Mesenteric fat pad (tissue), 1 donor: ENCODE results near the gene CCDC14. TPM values are rescaled to one million over a fixed set of nuclear protein-coding genes. Genes with fewer than 3 reads are reported as not detected.
"Not testable (repeated sequence)": the region's sequence is repeated elsewhere in the genome, so short reads cannot be mapped to it uniquely, and the experiment has no call there.

Experiments
- DNase-seq: peaks from one replicate; pipeline ENCODE4 v3.0.0-alpha.2; 2020; ENCODE audit warnings: low spot score
- total RNA-seq: library from RNA; stranded (reverse); fragmentation: NEBNext Ultra II Directional; extraction: Animal tissue kit (Norgen Biotek cat#: 25700); gene quantifications from one replicate; pipeline ENCODE4 v1.2.1, GENCODE V29; 2021
- donor health status: DM: yes; HTN: yes; CAD: no.

Gene CCDC14
- total RNA-seq, 1 donor from 2014 or later, result 18.6 TPM

DNA sequence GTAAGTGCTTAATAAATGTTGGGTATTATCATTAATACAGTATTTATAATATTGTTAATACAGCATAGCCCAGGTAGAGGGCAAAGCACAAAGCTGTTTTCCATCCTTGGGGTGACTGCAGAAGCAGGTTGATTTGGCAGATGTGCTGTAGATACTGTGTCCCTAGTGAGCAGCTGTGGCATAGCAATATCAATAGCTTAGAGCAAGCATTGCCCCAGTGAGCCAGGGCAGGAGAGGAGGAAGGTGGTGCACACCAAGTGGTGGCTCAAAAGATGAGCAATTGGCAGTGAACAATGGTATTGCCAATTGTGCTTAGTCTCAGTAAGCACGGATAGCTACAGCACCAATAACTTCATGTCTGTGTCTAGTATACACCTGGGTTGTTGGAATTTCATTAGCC is 5.8 kb upstream of the CCDC14 start:
- DNase-seq, result not testable (repeated sequence)

DNA sequence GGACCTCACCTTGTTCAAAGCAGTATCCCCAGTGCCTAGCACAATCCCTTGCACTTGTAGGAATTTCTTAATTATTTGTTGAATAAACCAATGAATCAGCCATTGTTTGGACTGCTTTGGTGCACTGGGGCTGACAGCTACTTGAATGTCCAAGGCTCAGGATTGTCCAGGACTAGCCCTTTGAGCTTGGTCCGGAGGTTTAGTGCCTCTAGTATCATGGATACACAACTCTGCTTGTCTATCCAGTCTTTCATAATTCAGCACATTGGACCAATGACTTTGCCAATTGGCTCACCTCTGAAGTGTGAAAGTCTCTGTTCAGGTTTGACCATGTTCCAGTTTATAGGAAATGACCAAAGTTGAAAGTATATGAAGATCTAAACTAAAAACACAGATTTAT is 3.8 kb upstream of the CCDC14 start:
- not testable (repeated sequence) for DNase-seq

DNA sequence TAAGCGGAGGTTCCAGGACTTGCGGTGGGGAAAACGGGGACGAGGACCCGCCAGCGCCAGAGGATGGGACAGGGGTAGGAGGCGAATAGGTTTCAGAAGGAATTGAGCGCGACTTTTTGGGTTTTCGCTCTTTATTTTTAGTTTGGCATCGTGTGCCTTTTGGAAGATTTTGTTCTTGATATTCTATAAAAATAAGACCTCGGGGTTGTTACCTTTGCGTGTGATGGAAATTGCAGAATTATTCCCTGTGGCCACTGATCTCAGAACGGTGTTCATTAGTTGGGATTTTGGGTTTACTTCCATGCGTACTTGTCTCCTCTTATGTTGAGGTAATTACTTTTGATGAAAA is 453 bp upstream of the CCDC14 start:
- DNase-seq, result no peak

DNA sequence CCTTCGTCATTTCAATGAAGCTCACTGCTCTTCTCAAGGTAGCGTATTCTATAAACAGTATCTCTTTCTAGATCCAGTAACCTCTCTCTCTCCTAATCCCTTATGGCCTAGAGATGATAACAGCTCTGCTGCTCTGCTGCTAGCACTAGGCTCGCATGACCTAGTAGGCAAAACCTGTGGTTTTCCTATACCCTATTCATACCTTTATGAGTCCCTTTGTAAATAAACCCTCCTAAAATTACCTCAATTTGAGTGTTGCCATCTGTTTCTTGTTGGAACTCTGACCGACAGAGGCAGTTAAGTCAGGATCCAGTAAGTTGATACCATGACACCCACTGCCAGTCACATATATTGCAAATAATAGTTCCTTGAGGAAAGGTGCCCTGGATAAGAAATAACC is 7.3 kb downstream of the CCDC14 start:
- no peak for DNase-seq

DNA sequence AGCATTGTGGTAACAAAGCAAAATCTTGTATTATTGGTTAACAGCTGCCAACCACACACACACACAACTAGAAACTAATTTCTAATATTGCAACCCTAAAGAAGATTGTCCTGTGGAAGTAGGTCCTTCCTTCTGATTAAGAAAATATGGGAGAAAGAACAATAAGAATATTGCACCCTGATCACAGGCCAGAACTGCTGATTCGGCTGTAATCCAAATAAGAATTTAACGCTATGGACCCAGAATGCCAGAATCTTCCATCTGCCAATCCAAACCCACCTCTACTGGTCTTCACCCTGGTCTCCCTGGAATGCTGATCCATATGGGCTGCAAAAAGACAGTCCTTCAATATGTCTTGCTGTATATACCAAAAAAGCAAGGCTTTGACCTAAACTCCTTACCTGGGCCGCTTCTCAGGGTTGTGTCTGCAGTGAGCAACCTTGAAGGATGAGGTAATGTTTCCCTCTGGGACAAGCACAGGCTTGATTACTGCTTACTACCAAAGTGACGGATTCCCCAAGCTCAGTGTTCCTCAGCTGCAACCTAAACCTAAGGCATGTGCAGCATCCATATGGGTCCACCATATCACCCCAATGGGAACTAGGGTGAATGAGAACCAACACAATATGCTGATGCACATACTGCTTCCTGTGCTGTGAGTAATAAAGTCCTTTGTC is 8.0 kb downstream of the CCDC14 start:
- DNase-seq, result no peak

DNA sequence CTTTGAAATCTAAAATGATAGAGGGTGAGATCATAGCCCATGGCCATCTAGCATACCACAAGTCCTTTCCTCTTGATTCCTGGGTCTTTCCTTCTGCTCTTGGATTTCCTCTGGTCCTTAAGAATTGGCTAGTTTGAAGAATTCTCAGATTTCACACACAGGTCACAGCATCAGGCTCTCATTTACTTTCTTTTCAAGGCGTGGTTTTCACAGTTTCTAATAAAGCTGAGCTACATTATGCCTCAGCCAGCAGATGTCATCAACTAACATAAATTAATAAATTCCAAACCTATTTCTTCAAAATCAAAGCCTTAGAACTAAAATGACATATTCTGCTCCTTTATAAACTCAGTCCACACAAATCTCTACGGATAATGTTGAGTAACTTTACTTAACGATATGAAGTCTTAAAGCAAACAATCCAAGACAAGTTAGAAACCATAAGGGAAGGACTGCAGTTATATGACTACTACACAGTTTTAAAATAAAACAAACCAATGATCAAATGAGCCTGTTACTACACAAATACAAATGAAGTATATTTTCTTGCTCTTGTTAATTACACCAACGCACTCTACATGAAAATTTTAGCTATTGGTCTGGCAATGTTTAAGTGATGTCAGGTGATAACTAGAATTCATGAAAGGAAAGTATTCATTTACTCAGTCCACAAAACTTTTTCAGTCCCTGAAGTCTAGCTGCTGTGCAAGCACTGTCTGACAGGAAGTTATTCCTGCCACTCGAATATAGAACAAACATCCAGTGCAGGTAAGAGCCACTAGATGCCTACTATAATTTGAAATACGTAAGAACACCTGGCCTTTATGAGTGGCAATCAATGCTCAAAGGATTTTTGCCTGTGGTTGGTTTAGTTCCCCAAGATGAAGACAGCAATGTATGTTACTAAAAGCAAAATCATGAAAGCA is 9.2 kb downstream of the CCDC14 start:
- DNase-seq, result no peak

DNA sequence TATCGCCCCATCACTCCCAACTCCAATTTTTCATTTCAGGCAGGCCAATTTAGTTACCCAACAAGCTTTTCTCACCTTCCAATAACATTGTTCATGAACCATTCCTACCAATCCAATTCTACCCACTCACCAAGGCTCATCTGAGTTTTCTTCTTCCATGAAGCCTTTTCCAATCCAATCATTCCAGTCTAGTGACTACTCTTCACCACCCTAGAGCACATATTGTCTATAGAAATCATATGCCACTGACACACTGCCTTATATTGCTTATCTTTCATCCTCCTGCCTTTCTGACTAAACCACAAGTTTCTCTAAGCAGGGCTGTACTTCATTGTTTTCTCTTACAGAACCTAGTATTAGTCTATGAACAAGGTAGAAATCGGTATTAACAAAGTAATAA is 11.4 kb downstream of the CCDC14 start:
- no peak for DNase-seq

DNA sequence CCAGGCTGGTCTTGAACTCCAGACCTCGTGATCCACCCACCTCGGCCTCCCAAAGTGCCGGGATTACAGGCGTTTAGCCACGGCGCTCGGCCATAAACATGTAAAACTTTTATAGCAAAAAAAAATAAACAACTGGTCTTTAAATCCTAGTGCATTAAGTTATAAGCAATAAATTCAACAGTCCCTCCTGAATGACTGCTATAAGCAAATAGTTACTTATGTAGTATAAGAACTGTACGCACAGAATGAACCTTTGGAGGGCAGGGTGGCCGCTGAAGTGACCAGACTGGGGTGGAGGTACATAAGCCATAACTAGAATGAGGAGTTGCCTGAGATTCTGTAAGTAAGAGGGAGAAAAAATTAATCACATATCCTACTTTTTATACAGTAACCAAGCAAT is 12.6 kb downstream of the CCDC14 start:
- DNase-seq, result no peak

DNA sequence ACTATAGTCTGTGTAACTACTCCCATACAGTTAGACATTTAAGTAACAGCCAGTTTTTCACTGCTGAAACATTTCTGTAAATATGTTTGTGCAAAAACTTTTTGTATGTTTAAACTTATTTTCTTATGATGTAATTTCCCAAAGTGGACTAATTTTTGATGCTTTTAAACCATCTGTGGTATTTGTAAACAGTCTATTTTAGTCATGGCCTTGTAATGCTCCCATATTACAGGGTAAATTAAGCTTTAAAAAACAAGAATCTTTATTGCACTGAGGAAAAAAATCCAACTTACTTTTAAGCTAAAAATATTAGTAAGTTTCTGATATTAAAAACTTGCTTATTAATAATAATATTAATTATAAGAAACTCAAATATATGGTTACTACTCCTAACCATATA is 13.5 kb downstream of the CCDC14 start:
- no peak for DNase-seq

DNA sequence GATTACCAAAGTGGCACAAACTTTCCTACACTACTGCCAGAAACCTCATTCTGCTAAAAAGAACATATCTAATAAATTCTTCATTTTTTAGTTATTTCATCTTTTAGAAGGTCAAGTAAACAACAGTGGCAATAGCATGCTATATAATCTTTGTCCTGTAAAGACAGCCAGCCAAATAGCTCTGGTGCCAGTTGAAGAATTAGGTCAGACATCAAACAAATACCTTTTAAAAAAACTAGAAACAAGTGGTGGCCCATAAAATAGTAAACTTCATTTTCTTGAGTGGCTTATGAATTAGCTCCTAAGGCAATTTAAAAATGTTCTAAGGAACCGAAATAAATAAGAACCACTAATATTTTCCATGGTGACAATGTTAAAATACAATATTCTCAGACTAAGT is 19.5 kb downstream of the CCDC14 start:
- no peak for DNase-seq

DNA sequence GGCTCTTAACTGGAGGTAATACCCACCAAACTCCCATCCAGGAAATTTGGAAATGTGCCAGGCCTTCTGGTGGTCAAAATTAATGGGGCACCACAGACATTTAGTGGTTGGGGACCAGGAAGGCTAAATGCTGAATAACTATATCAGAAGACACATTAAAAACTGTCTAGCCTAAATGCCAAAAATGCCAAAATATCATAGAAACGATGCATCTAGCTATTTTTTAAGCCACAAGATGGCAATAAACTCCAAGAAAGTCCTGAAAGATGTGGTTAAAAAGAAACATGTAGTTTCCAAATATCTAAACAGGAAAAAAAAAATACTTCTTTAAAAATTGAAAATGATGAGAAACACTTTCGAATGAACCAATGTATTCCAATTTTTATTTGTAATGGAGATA is 19.9 kb downstream of the CCDC14 start:
- DNase-seq, result no peak

DNA sequence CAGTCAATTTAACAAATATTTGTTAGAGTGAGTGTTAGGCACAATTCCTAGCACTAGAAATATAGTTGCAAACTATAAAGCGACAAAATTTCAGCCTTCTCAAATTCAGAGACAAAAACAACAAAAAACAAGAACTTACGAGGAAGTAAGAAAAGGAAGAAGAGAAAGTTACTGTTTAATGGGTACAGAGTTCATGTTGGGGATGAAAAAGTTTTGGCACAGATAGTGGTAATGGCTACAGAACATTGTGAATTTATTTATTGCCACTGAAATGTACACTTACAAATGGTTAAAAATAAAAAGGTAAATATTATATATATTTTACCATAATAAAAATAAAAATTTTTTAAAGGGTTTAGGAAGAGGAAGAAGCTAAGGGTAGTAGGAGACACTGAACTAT is 21.3 kb downstream of the CCDC14 start:
- DNase-seq, result no peak

DNA sequence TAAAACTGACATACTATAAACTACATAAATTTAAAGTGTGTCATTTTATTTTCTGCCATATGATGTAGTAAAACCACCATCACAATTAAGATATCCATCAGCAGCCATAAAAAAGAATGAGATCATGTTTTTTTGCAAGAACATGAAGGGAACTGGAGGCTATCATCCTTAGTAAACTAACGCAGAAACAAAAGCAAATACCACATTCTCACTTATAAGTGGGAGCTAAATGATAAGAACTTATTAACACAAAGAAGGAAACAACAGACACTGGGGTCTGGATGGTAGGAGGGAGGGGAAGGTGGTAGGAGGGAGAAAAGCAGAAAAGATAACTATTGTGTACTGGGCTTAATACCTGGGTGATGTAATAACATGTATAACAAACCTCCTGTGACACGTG is 24.6 kb downstream of the CCDC14 start:
- DNase-seq, result no peak

DNA sequence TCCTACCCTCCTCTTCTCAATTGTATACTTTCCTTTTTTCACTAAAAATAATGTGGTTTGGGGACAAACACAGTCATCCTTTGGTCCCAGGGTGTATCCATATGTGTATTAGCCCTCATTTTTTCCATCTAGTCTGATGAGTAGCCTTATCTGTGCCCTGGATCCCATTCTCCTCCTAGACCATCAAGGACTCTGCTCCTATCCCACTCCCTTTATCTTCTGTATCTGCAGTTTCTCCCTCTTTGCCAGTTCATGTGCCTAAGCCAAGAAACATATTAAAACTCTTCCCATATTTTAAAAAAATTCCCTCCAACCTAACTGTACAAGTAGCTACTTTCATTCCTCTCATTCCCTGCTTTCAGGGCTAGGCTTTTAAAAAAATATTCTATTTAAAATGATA is 25.2 kb downstream of the CCDC14 start:
- DNase-seq, result no peak

DNA sequence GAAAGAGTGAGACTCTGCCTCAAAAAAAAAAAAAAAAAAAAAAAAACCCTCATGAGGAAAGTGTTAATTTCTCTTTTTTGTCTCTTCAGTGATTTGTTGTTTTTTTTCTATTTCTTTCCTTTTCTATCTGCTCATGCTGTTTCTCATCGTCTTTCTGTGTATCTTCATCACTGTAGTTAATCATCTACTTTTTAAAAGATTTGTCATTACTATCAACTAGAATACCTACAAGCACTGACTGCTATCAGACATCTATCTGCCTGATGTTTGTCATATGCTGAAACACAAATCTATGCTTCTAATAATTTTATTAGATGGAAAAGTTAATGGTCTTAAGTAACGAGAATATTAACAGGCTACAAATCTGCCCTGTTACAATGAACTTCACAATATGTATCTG is 26.8 kb downstream of the CCDC14 start:
- no peak for DNase-seq

DNA sequence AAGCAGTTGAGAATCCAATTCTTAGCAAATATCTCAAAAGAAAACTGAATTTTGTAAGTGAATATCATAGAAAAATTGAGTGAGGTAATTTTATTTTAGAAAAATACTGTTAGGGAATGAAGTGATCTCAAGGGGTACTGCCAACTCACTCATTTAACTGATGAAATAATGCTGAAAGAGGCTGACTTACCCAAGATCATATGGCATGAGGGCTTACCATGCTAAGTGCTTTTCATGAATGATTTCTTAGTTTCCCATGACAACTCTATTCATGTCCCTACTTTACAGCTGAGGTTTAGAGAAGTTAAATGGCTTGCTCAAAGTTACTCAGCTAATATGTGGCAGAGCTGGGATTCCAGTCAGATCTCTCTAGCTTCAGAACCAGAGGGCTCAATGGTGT is 30.6 kb downstream of the CCDC14 start:
- no peak for DNase-seq

DNA sequence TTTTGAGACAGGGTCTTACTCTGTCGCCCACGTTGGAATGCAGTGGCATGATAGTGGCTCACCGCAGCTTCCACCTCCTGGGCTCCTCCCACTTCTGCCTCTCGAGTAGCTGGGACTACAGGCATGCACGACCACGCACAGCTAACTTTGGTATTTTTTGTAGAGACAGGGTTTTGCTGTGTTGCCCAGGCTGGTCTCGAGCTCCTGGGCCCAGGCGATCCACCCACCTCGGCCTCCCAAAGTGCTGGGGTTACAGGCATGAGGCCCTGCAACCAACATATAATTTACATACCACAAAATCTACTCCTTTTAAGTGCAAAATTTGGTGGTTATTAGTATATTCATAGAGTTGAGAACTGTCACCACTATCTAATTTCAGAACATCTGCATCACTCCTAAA is 31.7 kb downstream of the CCDC14 start:
- no peak for DNase-seq

DNA sequence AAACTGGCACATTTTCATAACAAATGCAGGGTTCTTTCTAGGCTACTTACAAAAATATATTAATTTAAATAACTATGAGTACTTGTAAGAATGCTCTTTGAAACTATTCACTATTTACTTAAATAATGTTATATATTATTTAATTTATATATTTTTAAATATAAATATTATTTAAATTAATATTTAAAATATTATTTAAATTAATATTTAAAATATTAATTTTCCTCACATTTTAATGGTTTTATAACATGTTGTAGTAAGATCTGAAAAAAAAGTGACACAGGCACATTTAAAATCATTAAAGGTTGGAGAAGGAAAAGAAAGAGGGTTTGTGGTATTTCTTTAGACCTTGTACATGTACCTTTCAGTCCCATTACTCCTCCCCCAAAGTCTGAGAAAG is 34.6 kb downstream of the CCDC14 start:
- no peak for DNase-seq

DNA sequence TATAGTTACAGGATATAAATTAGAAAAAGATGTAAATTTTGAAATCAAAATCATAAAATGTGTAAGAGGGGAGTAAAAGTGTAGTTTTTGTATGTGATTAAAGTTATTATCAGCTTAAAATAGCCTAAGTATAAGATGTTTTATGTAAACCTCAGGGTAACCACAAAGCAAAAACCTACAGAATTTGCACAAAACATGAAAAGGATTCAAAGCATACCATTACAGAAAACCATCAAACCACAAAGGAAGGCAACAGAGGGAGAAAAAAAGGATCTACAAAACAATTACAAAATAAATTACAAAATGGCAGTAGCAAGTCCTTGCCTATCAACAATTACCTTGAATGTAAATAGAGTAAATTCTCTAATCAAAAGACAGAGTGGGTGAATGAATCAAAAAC is 40.2 kb downstream of the CCDC14 start:
- DNase-seq, result no peak

DNA sequence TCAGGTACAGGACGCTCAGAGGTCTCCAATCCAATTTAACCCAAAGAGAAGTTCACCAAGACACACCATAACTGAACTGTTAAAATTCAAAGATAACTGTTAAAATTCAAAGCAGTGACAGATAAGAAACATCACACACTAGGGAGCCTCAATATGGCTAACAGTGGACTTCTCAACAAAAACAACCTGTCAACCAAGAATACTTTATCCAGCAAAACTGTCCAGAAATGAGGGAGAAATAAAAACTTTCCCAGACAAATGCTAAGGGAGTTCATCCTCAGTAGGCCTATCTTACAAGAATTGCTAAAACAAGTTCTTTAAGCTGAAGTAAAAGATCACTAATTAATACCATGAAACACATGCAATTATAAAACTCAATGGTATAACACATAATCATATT is 40.6 kb downstream of the CCDC14 start:
- DNase-seq, result no peak

DNA sequence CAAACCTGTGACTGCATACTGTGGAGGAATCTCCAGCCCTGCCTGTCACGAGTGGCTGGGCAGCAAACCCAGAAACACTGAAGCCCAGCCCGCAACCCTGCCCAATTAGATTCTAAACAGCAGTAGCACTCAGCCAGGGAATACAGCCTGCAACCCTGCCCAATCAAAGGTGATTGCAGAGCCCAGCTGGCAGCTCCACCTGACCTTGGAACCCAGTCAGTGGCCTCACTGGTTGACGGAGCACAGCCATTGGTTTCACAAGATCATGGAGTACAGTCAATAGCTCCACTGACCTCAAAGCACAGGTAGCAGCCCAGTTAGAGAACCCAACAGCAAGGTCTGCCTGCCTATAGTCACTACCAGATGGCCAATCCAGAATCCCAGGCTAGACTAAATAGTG is 41.7 kb downstream of the CCDC14 start:
- DNase-seq, result no peak

DNA sequence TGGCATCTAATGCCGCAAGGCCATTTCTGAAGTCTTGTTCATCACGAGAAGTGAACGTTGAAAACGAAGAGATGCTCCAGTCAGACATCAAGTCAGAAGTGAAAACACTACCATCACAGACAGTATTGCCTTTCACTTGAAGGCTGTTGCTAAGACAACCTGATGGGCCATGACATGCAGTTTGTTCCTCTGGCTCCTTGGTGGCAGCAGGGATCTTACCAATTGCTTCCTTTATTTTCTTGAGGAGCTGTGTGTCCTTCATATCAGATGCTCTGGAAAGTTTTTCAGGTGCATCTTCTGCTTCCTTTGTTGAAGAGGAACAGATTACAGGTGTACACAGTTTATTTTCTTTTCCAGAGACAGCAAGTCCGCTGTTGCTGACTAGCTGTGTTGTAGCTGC is 46.2 kb downstream of the CCDC14 start:
- no peak for DNase-seq

DNA sequence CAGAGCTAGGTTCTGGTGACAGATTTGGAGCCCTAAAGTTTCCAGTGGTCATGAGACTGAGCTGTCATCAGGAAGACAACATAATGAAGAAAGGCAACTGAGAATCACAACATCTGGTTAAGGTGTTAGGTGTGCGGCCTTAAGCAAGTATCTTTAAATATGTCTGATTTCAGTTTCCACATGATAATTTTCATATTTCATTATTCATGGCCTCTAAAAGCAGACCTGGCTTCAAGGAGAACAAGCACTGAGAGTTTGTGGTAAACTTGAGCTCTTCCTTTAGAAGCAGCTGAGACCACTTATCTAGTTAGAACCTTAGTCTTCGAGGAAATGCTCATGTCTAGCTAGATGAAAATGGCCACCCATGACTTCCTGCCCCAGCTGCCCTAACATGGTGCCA is 51.2 kb downstream of the CCDC14 start:
- no peak for DNase-seq
